Measurements from ENCODE around the gene HAAO. TPM values are rescaled to one million over a fixed set of nuclear protein-coding genes. Genes with fewer than 3 reads are reported as not detected.
A peak's percentile ranks its signal among the peaks of the same experiment; 100 is the strongest.

HAAO gene
- total RNA-seq, 1 donor from 2014 or later = 1.1 TPM

GRCh38 chr2:42809819-42810120, 17.4 kb upstream of the HAAO start:
- Histone ChIP-seq H3K9me3 (ENCODE audit: insufficient read depth, low read depth, low read length) (no peaks in the 10 kb centered on the region), H3K27ac (ENCODE audit: low read depth, low read length) (peak overlapping the region; percentile 96), H3K4me3 (ENCODE audit: insufficient read depth, low read depth, low read length) (peak overlapping the region; percentile 70), H3K79me2 (ENCODE audit: insufficient read depth, low read length) (no peaks in the 10 kb centered on the region), H3K27me3 (ENCODE audit: insufficient read depth, low read length) (no peaks in the 10 kb centered on the region), H3K9ac (ENCODE audit: low read length) (peak overlapping the region; percentile 94), H2AFZ (ENCODE audit: low read depth, low read length) (peak overlapping the region; percentile 37), H3K4me2 (ENCODE audit: low read length) (peak overlapping the region; percentile 90), H4K20me1 (ENCODE audit: insufficient read depth, low read length) (no peaks in the 10 kb centered on the region), H3K4me1 (ENCODE audit: insufficient read depth, low read length) (peaks cover 11% of the 10 kb centered on the region), H3K36me3 (ENCODE audit: insufficient read depth, low read length) (no peaks in the 10 kb centered on the region)
- Mint-ChIP-seq H3K36me3 (ENCODE audit: low read depth, unreplicated experiment) (no peaks in the 10 kb centered on the region), H3K4me3 (ENCODE audit: unreplicated experiment) (peak overlapping the region; percentile 83), H3K27ac (ENCODE audit: unreplicated experiment) (peak overlapping the region; percentile 54), H3K27me3 (ENCODE audit: low read depth, unreplicated experiment) (no peaks in the 10 kb centered on the region), H3K4me1 (ENCODE audit: low read depth, unreplicated experiment) (no peaks in the 10 kb centered on the region), H3K9me3 (ENCODE audit: unreplicated experiment) (no peaks in the 10 kb centered on the region)
- peak; percentile 5 for TF ChIP-seq CTCF (IDR thresholded peaks at IDR 0.05; ENCODE audit: insufficient read depth, low read depth, low read length)
- TF ChIP-seq EZH2 (IDR thresholded peaks at IDR 0.05; ENCODE audit: insufficient read depth, low read length) = no peak
- DNase-seq (ENCODE audit: low read depth) (peak; percentile 67), FAIRE-seq (no peak)

- H3K27ac Mint-ChIP-seq (ENCODE audit: unreplicated experiment) = peak overlapping the region; percentile 70
- no peaks in the 10 kb centered on the region for H3K36me3 Mint-ChIP-seq (ENCODE audit: low read depth, unreplicated experiment)
- Histone ChIP-seq H3K4me3 (ENCODE audit: insufficient read depth, low read depth, low read length) (peak overlapping the region; percentile 70), H3K79me2 (ENCODE audit: insufficient read depth, low read length) (no peaks in the 10 kb centered on the region), H3K9me3 (ENCODE audit: insufficient read depth, low read depth, low read length) (no peaks in the 10 kb centered on the region), H4K20me1 (ENCODE audit: insufficient read depth, low read length) (no peaks in the 10 kb centered on the region), H3K4me2 (ENCODE audit: low read length) (peak overlapping the region; percentile 90), H3K4me1 (ENCODE audit: insufficient read depth, low read length) (peaks cover 11% of the 10 kb centered on the region), H3K27me3 (ENCODE audit: insufficient read depth, low read length) (no peaks in the 10 kb centered on the region), H3K27ac (ENCODE audit: low read depth, low read length) (peak overlapping the region; percentile 96), H3K36me3 (ENCODE audit: insufficient read depth, low read length) (no peaks in the 10 kb centered on the region), H3K9ac (ENCODE audit: low read length) (peak overlapping the region; percentile 94), H2AFZ (ENCODE audit: low read depth, low read length) (peak overlapping the region; percentile 37)
- no peak for DNase-seq (ENCODE audit: low read depth)
- H3K27me3 Mint-ChIP-seq (ENCODE audit: low read depth, unreplicated experiment) = no peaks in the 10 kb centered on the region
- TF ChIP-seq CTCF (IDR thresholded peaks at IDR 0.05; ENCODE audit: insufficient read depth, low read depth, low read length) (no peak), EZH2 (IDR thresholded peaks at IDR 0.05; ENCODE audit: insufficient read depth, low read length) (no peak)
- H3K4me3 Mint-ChIP-seq (ENCODE audit: unreplicated experiment) = peak overlapping the region; percentile 83
- H3K4me1 Mint-ChIP-seq (ENCODE audit: low read depth, unreplicated experiment) = no peaks in the 10 kb centered on the region
- no peak for FAIRE-seq
- H3K9me3 Mint-ChIP-seq (ENCODE audit: unreplicated experiment) = no peaks in the 10 kb centered on the region
Measured at GRCh38 chr2:42809131-42809818, 16.9 kb upstream of the HAAO start.

- FAIRE-seq (no peak), DNase-seq (ENCODE audit: low read depth) (no peak)
- H3K4me1 ChIP-seq (ENCODE audit: insufficient read depth, low read length) = peaks cover 11% of the 10 kb centered on the region
- H3K36me3 Mint-ChIP-seq (ENCODE audit: low read depth, unreplicated experiment) = no peaks in the 10 kb centered on the region
- no peak overlapping the region for H3K4me2 ChIP-seq (ENCODE audit: low read length)
- H3K9ac ChIP-seq (ENCODE audit: low read length) = no peak overlapping the region
- no peaks in the 10 kb centered on the region for H3K27me3 ChIP-seq (ENCODE audit: insufficient read depth, low read length)
- no peak overlapping the region for H3K27ac Mint-ChIP-seq (ENCODE audit: unreplicated experiment)
- H2AFZ ChIP-seq (ENCODE audit: low read depth, low read length) = no peak overlapping the region
- H3K79me2 ChIP-seq (ENCODE audit: insufficient read depth, low read length) = no peaks in the 10 kb centered on the region
- no peak overlapping the region for H3K4me3 ChIP-seq (ENCODE audit: insufficient read depth, low read depth, low read length)
- no peaks in the 10 kb centered on the region for H3K9me3 ChIP-seq (ENCODE audit: insufficient read depth, low read depth, low read length)
- no peaks in the 10 kb centered on the region for H3K27me3 Mint-ChIP-seq (ENCODE audit: low read depth, unreplicated experiment)
- no peaks in the 10 kb centered on the region for H3K36me3 ChIP-seq (ENCODE audit: insufficient read depth, low read length)
- no peaks in the 10 kb centered on the region for H4K20me1 ChIP-seq (ENCODE audit: insufficient read depth, low read length)
- H3K4me3 Mint-ChIP-seq (ENCODE audit: unreplicated experiment) = peak overlapping the region; percentile 83
- H3K9me3 Mint-ChIP-seq (ENCODE audit: unreplicated experiment) = no peaks in the 10 kb centered on the region
- H3K27ac ChIP-seq (ENCODE audit: low read depth, low read length) = no peak overlapping the region
- H3K4me1 Mint-ChIP-seq (ENCODE audit: low read depth, unreplicated experiment) = no peaks in the 10 kb centered on the region
- TF ChIP-seq EZH2 (IDR thresholded peaks at IDR 0.05; ENCODE audit: insufficient read depth, low read length) = no peak
Measured at GRCh38 chr2:42808301-42808700, 15.9 kb upstream of the HAAO start.
